Parathyroid adenoma (tissue), 2 donors: ENCODE data around the gene PCARE.
A peak's percentile ranks its signal among the peaks of the same experiment; 100 is the strongest.

Experiments
- H2AFZ ChIP-seq: fragments of 300-600 bp; sonication (generic); one replicate; pipeline ENCODE4 v1.7.0; 2017; ENCODE audit warnings: antibody characterized with exemption, mild to moderate bottlenecking
- H3K27ac ChIP-seq: fragments of 300-600 bp; sonication (generic); one replicate; pipeline ENCODE4 v1.7.0; 2017
- H3K27me3 ChIP-seq: fragments of 300-600 bp; sonication (generic); one replicate; pipeline ENCODE4 v1.7.0; 2017; ENCODE audit warnings: low read length; ENCODE audit not compliant: control insufficient read depth, insufficient read depth
- H3K36me3 ChIP-seq: fragments of 300-600 bp; sonication (generic); one replicate; pipeline ENCODE4 v1.7.0; 2017; ENCODE audit warnings: low read length; ENCODE audit not compliant: control insufficient read depth, insufficient read depth
- H3K4me1 ChIP-seq: fragments of 300-600 bp; sonication (generic); one replicate; pipeline ENCODE4 v1.7.0; 2017; ENCODE audit warnings: control low read depth
- H3K4me2 ChIP-seq: fragments of 300-600 bp; sonication (generic); one replicate; pipeline ENCODE4 v1.7.0; 2017; ENCODE audit warnings: low read length
- H3K4me3 ChIP-seq: fragments of 300-600 bp; sonication (generic); one replicate; pipeline ENCODE4 v1.7.0; 2017; ENCODE audit warnings: low read depth, low read length
- H3K79me2 ChIP-seq: fragments of 300-600 bp; sonication (generic); one replicate; pipeline ENCODE4 v1.7.0; 2017; ENCODE audit warnings: control low read depth
- H3K9ac ChIP-seq: fragments of 300-600 bp; sonication (generic); one replicate; pipeline ENCODE4 v1.7.0; 2017; ENCODE audit warnings: mild to moderate bottlenecking
- H3K9me3 ChIP-seq: fragments of 300-600 bp; sonication (generic); one replicate; pipeline ENCODE4 v1.7.0; 2017; ENCODE audit warnings: low read length; ENCODE audit not compliant: control insufficient read depth
- CTCF ChIP-seq: fragments of 300-600 bp; sonication (generic); IDR thresholded peaks from one replicate; pipeline ENCODE4 v1.7.0; 2017; ENCODE audit warnings: antibody characterized with exemption, mild to moderate bottlenecking
- donor health status: primary hyperparathyroidism.

The PCARE gene

GRCh38 chr2:29025711-29026110 is 48.6 kb downstream of the PCARE start:
- H3K9me3 ChIP-seq, result no peaks in the 10 kb centered on the region
- no peak overlapping the region for H3K9ac ChIP-seq
- H3K4me2 ChIP-seq, result peak overlapping the region; percentile 4
- H3K79me2 ChIP-seq, result no peaks in the 10 kb centered on the region
- no peak overlapping the region for H3K27ac ChIP-seq
- H2AFZ ChIP-seq, result no peak overlapping the region
- TF ChIP-seq CTCF, result no peak
- no peaks in the 10 kb centered on the region for H3K27me3 ChIP-seq
- H3K4me1 ChIP-seq, result no peaks in the 10 kb centered on the region
- H3K4me3 ChIP-seq, result no peak overlapping the region
- H3K36me3 ChIP-seq, result no peaks in the 10 kb centered on the region

GRCh38 chr2:29024882-29025430 is 49.4 kb downstream of the PCARE start:
- no peak overlapping the region for H3K4me3 ChIP-seq
- H3K9me3 ChIP-seq, result no peaks in the 10 kb centered on the region
- H3K79me2 ChIP-seq, result no peaks in the 10 kb centered on the region
- H3K4me1 ChIP-seq, result no peaks in the 10 kb centered on the region
- H3K27ac ChIP-seq, result no peak overlapping the region
- H2AFZ ChIP-seq, result no peak overlapping the region
- H3K4me2 ChIP-seq, result no peak overlapping the region
- no peak for TF ChIP-seq CTCF
- H3K36me3 ChIP-seq, result no peaks in the 10 kb centered on the region
- H3K27me3 ChIP-seq, result no peaks in the 10 kb centered on the region
- no peak overlapping the region for H3K9ac ChIP-seq

GRCh38 chr2:29023188-29023587 is 51.1 kb downstream of the PCARE start:
- H3K27ac ChIP-seq, result no peak overlapping the region
- no peaks in the 10 kb centered on the region for H3K4me1 ChIP-seq
- no peak overlapping the region for H3K9ac ChIP-seq
- no peak overlapping the region for H3K4me2 ChIP-seq
- TF ChIP-seq CTCF, result no peak
- H2AFZ ChIP-seq, result no peak overlapping the region
- no peaks in the 10 kb centered on the region for H3K27me3 ChIP-seq
- no peaks in the 10 kb centered on the region for H3K36me3 ChIP-seq
- H3K79me2 ChIP-seq, result no peaks in the 10 kb centered on the region
- no peak overlapping the region for H3K4me3 ChIP-seq
- H3K9me3 ChIP-seq, result no peaks in the 10 kb centered on the region

- no peak overlapping the region for H3K4me2 ChIP-seq
- TF ChIP-seq CTCF, result no peak
- H3K9me3 ChIP-seq, result no peaks in the 10 kb centered on the region
- no peak overlapping the region for H3K27ac ChIP-seq
- no peaks in the 10 kb centered on the region for H3K4me1 ChIP-seq
- no peaks in the 10 kb centered on the region for H3K27me3 ChIP-seq
- no peak overlapping the region for H3K4me3 ChIP-seq
- no peaks in the 10 kb centered on the region for H3K79me2 ChIP-seq
- H2AFZ ChIP-seq, result no peak overlapping the region
- no peaks in the 10 kb centered on the region for H3K36me3 ChIP-seq
- no peak overlapping the region for H3K9ac ChIP-seq
Observed at GRCh38 chr2:29022679-29023078, 51.6 kb downstream of the PCARE start.

GRCh38 chr2:29021886-29022285 is 52.4 kb downstream of the PCARE start:
- H3K36me3 ChIP-seq, result no peaks in the 10 kb centered on the region
- H3K4me2 ChIP-seq, result no peak overlapping the region
- H3K27me3 ChIP-seq, result no peaks in the 10 kb centered on the region
- H3K4me1 ChIP-seq, result no peaks in the 10 kb centered on the region
- no peak overlapping the region for H3K27ac ChIP-seq
- no peak for TF ChIP-seq CTCF
- no peak overlapping the region for H2AFZ ChIP-seq
- no peak overlapping the region for H3K4me3 ChIP-seq
- H3K9ac ChIP-seq, result no peak overlapping the region
- H3K9me3 ChIP-seq, result no peaks in the 10 kb centered on the region
- H3K79me2 ChIP-seq, result no peaks in the 10 kb centered on the region
